Adrenal gland (tissue), 5 donors: ENCODE data around the gene LSM2.

Experiments used
- POLR2A ChIP-seq, 2 donors: fragments of 450-650 bp; IDR thresholded peaks; one replicate each; pipeline ENCODE4 v1.6.1; 2017; ENCODE audit warnings: antibody characterized with exemption in 2 of 2, mild to moderate bottlenecking in 2 of 2, moderate library complexity in 1 of 2
- TF ChIP-seq, protein P1 (sequence below), 6 experiments: fragments of 450-650 bp in 4 of 6; fragments of 200-600 bp in 2 of 6; sonication (generic) in 1 of 6; IDR thresholded peaks; 1 replicate in 5 of 6; 2 replicates in 1 of 6; pipeline versions ENCODE4 v1.5.1 to v1.8.0; 2016 to 2021; ENCODE audit warnings: antibody characterized with exemption in 6 of 6, mild to moderate bottlenecking in 2 of 6, moderate library complexity in 1 of 6
- donor health status: DM: no; HTN: no; CAD: no.

GRCh38 chr6:31819871-31820299, 13.1 kb upstream of the LSM2 start:
- TF ChIP-seq, protein P1, sequence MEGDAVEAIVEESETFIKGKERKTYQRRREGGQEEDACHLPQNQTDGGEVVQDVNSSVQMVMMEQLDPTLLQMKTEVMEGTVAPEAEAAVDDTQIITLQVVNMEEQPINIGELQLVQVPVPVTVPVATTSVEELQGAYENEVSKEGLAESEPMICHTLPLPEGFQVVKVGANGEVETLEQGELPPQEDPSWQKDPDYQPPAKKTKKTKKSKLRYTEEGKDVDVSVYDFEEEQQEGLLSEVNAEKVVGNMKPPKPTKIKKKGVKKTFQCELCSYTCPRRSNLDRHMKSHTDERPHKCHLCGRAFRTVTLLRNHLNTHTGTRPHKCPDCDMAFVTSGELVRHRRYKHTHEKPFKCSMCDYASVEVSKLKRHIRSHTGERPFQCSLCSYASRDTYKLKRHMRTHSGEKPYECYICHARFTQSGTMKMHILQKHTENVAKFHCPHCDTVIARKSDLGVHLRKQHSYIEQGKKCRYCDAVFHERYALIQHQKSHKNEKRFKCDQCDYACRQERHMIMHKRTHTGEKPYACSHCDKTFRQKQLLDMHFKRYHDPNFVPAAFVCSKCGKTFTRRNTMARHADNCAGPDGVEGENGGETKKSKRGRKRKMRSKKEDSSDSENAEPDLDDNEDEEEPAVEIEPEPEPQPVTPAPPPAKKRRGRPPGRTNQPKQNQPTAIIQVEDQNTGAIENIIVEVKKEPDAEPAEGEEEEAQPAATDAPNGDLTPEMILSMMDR (IDR thresholded peaks at IDR 0.05): no peak
- TF ChIP-seq POLR2A (IDR thresholded peaks at IDR 0.05): no peak
